HG03439 (cell line): ENCODE results near the gene KRT8.

ENCODE experiments used
- ATAC-seq: cut with Tn5 transposase; IDR thresholded peaks from one replicate; pipeline ENCODE4 v1.9.1; 2021; ENCODE audit warnings: mild to moderate bottlenecking, moderate library complexity; ENCODE audit not compliant: unreplicated experiment

KRT8 gene

DNA sequence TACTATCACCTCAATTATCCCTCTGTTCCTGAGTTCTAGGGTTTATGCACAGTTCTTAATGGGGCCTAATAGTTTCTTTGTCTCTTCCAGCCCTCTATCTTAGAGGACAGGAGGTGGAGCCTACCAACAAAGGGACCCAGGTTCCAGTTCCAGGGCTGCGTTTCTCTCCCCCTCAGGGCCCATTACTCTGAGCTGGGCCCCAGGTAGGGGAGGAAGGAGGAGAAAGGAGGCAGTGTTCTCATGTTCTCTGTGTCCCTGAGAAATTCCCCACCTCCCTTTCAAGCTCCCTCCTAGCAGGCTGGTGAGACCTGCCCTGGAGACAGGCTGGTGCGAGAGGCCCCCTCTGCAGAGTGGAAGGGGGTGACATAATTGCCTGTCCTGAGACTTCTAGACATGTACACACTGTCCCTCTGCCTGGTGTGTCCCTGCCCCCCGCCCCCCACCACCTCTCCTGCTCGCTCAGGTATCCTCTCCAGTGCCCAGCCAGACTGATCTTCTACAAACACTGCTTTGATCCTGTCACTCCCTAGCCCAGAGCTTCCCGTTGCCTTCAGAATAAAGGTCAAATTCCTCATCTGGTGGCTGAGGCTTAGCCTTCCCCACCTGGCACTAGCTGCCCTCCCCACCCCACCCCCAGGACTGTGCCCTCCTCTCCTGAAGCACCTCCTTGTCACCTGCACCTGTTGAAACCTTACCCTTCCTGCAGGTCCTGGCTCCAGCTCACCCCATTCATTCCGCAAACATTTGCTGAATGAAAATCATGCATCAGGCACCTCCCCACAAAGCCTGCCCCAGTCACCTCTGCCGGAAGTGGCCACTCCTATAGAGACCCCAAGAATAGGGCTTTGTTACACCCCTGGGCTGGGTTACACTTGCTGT lies 21.1 kb upstream of the KRT8 start:
- ATAC-seq = no peak

DNA sequence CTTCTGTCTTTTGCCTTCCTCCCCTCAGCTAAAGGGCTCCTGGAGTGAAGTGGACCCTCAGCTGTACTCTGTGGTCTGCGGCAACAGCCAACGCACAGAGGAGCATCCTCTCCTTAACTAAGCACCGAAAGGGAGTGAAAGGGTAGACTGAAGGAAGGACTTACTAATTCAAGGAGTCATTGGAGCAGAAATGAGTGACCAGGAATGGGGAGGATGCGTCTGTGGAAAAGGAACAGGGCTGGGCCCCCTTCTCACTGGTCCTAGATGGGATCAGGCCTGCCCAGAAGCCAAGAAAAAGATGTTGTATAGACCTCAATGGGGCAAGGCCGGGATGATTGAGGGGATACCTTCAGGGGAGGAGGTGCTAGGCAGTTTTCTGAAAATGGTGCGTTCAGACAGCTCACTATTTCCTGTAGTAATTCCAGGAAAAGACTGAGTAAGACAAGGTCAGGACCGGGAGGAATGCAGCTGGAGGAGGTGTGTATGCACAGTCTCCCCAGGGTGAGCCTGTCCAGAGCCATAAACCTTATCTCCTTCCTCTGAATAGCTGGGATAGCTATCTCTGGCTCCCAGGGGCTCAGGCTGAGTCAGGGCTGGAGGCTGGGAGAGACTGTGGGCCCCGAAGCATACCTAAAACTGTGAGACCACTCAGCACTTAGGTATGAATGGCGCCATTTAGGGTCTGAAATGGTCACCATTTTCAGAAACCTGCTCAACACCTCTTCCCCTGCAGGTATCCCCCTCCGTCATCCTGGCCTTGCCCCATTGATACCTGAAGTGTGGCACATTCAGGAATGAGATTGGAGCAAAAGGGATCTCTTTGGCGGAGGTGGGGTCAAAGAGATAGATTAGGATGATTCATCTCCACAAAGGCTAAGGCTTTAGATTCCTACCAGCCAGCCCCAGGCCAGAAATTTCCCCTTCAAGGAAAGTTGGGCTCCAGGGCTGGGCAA lies 20.2 kb upstream of the KRT8 start:
- no peak for ATAC-seq

DNA sequence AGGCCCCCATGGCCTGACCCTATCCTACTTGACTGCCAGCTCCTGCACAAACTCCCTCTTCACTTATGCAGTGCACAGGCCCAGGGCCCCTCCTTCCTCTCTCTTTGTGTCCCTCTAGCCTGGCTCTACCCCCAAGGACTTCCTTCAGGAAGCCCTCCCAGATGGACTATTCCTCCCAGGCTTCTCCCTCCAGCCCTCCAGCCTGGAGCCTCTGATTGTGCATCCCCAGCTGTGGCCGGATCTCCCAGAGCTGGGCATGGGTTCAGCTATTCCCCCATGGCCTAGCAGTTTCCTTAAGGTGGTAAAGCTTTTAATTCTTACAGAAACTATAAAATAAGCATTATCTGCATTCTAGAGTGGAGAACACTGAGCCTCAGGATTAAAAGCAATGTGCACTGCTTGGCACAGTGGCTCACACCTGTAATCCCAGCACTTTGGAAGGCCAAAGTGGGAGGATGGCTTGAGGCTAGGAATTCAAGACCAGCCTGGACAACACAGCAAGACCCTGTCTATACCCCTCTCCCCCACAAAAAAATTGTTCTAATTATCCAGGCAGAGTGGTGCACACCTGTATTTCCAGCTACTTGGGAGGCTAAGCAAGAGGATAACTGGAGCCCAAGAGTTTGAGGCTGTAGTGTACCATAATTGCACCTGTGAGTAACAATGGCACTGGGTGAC lies 16.8 kb upstream of the KRT8 start:
- ATAC-seq = no peak

DNA sequence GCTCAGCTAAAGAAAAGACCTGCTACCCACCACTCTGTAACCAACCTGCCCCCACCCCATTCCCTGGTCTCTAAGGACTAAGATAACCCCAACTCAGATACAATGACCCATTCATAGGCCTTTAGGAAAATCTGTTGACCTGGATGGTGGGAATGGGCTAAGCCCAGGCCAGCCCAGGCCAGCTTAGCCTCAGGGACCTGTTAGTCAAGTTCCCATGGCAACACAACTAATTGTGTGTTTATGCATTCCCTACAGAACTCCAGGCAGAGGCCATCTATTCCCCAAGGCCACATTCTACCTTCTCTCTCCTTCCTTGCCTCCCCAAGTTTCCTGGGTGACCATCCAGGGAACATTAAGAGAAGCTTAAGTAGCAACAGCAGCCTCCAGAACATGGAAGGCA lies 16.1 kb upstream of the KRT8 start:
- ATAC-seq = no peak

DNA sequence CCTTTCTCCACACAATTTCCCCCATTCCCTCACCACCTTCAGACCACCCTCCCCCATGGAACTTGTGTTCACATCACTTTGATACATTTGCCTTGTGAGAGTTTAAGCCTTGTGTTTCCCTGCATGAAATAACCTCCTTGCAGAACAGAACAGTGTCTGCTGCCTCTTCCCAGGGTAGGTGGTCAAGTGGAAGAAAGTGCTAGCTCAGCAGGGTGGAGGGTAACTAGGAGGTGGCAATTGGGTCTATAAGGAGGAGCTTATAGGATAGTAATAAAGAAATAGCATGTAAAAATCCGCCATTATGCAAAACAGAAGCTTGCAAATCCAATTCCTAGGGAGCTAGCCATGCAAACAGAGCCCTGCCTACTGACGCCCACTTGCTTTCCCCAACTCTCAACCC lies 13.9 kb upstream of the KRT8 start:
- ATAC-seq = no peak

DNA sequence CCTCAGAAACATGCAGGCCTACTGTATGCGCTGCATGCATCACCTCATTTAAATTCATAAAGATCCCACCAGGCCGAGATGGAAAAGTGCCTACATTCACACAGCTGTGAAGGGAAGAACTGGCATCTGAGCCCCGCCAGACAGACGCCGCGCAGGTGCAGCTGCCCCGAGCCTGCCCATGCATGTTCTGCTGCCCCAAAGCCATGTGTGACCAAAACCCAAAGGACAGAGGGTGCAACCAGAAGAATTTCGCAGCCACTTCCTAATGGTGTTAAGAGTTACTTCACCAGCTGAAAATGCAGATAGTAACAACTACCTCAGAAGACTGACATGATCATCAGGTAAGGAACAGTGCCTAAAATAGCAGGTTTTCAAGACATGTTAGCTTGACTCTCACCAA lies 13.5 kb upstream of the KRT8 start:
- ATAC-seq = no peak

DNA sequence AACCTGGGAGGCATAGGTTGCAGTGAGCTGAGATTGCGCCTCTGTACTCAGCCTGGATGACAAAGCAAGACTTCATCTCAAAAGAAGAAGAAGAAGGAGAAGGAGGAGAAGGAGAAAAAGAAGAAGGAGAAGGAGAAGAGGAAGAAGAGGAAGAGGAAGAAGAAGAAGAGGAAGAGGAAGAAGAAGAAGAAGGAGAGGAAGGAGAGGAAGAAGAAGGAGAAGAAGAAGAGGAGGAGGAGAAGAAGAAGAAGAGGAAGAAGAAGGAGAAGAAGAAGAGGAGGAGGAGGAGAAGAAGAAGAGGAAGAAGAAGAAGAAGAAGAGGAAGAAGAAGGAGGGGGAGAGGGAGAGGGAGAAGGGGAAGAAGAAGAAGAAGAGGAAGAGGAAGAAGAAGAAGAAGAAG lies 12.9 kb upstream of the KRT8 start:
- no peak for ATAC-seq

DNA sequence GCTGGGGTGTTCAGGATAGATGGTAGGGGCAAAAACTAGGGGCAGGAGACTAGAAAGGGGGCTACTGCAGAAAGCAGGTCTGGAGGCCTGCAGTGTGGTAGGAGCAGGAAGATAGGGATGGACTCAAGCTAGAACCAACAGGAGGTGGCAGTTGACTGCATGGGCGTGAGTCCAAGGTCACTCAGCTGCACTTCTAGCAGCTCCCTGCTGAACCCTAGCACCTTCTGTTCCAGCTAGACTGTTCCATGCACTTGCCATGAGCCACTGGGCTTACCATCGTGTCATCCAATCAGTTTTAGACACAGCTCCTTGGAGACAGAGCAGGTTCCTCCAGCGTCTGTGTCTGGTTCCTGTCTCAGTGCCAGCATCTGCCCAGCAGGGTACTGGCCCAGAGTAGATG lies 11.3 kb upstream of the KRT8 start:
- ATAC-seq = no peak

DNA sequence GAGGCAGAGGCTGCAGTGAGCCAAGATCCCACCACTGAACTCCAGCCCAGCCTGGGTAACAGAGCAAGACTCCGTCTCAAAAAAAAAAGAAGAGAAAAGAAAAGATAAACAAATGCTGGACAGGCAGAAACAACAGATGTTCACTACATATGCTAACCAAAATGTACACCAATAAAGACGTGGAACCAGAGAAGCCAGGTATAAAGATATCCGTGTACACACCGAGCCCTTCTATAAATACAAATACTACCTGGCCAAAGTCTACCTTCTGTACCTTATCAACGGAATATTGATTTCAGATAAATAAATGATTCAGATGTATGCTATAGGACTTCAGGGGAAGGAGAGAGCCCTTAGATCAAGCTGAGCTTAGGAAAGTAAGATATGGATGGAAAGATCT lies 10.8 kb upstream of the KRT8 start:
- ATAC-seq = no peak

DNA sequence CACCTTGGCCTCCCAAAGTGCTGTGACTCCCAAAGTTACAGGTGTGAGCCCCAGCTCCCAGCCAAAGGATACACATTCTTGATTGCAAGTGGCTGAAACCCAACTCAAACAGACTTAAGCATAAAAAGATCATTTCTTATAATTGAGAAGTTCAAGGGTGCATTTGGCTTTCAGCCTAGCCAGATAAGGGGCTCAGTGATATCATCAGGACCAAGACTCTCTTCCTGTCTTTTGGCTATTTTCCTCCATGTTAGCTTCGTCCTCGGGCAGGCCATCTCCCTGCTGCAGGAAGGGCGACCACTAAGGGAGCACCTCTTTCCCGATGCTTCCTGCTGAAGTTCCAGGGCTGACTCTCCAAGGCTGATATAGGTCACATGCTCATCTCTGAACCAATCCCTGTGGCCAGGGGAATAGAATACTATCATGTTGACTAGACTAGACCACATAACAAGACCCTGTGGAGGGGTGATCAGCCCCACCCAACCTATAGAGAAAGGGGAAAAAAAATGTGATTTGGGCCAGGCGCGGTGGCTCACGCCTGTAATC lies 9.8 kb upstream of the KRT8 start:
- ATAC-seq = no peak

DNA sequence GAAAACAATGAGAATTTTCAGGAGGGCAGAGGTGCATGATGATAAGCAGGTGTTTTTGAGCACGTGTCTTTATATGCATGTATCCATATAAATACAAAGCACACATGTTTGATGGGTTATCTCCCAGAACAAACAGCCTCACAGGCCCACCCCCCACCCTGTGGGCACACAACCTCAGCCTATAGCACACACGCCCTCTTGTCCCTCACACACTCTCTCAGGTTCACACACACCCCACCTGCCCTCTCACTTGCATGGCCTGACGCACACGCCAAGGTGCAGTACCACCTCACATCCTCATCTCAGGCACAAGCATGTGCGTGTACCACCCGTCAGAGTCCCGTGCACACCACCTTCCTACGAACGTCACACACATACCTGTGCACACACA lies 8.6 kb upstream of the KRT8 start:
- no peak for ATAC-seq

DNA sequence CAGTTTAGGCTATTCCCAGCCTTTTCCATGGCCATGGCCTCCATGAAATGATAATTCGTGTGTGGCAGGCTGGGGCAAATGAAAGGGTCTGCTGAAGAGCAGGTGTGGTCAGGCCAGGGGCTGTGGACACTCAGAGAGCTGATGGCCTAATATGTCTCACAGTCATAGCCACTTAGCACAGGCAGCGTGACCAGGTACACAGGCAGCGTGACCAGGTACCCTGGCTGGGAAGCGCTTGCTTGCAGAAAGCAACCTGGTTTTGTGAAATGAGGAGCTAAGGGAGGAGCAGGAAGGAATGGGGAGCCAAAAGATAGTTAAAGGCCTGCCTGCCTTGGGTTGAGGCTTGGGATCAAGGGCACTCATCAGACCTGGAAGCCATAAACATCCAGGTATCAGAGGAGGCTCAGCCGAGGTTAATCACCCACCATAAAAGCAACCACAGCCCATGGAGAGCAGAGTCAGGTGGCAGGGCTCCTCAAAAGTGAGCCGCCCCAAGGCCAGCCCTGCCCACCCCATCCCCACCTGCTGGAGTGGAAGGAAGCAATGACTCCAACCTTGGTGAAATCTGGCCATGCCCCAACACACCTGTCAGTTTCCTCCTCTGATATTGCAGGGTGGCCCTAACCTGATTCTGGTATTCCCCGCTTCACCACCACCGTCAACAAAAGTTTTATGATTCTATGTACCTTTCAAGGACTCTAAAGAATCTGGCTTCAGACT lies 8.0 kb upstream of the KRT8 start:
- no peak for ATAC-seq

DNA sequence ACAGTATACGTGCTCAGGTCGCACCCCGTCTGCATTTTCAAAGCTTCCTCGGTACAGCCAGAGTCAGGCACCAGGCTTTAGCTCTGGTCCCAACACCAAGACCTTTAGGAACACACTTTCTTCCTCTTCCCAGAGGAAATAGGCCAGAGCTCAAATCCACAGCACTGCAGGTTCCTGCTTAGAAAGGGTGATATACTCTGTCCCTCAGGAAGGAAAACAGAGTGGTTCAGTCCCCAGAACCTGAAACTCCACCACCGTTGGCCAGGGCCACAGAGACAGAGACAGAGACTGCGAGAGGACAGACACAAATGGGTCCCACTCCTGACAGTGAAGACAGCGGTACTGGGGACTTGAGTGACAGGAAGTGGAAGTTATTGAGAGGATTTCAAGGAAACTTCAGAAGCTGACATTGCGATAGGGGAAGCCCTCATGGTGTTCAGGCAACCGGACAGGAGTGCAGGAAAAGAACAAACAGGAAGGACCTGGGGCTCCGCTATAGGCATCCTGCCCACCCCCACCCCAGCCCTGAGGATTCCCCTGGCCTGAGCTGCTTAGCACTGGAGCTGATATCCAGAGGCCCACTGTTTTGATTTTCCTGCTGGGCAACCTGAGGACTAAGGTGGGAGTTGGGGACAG lies 5.5 kb upstream of the KRT8 start:
- ATAC-seq = no peak

DNA sequence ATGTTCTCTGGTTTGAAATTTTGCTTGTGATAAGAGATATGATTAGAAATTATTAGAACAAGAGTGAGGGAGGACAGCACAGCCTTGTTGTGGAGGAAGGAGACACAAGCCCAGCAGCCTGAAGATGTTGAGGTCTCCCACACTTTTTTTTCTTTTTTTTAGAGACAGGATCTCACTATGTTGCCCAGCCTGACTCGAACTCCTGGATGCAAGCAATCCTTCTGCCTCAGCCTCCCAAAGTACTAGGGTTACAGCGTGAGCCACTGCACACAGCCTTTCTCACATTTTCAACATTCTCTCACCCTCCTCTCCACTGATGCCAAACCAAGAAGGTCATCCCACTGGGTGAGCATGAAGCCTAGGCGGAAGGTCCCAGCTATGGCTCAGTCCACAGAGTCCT lies 4.9 kb upstream of the KRT8 start:
- no peak for ATAC-seq

DNA sequence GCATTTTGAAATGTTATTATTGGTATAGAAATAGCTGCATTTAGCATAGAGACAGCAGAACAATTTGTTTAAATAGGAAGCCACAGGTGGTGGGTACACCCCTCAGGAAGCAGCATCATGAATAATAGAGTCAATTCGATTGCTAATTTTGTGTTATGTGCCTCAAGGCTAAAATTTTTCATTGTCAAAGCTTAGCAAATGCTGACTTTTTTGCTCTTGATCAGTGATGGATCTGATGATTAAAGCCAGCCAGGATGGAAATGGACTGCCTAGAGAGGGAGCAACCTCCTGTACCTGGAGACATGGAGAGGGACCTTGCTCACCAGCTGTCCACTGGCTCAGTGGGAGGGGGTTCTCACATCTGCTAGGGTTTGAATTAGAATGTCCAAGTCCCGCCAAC lies 4.5 kb upstream of the KRT8 start:
- no peak for ATAC-seq

DNA sequence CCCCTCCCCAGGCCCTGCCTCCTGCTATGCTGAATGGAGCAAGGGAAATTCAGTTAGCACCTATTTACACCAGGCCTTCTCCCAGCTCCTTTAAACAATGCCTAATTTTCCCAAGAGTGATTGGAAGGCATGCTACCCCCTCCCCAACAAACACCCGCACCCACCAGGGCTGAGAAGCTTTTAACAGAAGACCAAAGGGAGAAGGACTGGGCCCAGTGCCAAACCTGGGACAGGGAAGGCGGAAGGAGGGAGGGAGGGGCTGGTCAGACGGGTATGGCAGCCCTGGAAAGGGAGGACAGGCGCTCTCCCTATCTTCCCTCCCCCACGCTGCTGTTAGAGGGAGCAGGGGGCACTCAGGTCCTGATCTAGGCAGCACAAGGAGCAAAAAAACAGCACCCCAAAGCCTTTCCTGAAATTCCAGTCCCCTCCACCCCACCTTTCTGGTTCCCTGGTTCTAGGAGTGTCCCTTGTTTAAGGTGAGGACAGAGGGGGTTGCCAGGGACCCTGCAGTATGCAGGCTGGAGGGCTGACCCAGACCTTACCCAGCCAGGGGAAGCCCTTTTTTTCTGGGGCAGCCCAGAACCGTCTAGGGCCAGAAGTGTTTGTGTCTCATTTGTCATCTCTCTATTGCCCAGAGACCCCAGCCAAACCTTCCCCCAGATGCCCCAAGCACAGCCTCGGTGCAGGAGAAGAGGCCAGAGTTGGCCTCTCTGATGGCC lies 2.4 kb upstream of the KRT8 start:
- no peak for ATAC-seq

DNA sequence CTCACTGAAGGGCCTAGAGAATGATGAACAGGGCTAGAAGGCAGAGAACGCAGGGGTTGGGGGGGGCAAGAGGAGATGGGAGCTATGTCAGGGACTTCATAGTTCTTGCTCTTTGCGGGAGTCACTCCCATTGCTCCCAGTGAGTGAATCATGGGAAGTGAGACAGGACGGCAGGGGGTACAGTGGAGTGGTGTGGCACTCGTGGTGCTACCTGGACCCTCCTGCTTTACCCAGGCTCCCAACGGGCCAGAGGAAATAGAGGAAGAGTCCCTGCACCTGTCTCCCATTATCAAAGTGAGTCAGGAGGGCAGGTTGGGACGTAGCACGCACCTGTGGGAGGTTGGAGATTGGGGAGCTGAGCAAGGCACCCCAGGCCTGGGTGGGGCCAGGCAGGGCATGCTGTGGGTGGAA lies 1.3 kb upstream of the KRT8 start:
- no peak for ATAC-seq

DNA sequence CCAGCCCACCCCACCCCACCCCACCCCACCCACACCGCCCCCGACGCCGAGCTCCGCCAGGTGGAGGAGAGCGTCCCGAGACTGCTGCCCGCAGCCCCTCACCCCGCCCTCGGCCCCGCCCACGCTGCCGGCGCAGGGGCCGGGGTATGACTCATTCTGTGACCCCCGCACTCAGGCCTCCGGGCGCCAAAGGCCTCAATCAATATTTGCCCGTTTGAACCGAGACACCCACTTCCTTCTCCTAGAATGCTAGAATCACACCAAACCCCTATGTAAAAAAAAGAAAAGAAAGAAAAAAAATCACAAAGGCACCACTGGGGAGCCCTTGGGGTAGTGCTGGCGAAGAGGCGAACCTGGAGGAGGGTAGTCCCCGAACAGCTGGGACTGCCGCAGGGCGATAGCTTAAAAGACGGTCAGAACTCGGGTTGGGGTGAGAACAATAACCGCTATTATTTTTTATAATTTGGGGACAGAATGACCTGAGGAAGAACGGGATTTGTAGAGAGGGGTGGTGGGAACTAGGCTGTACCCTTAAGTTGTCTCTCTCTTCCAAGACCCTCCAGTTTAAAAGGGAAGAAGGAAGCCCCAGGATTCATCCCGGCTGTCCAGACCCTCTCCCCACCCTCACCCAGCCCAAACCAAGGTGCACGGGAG lies 894 bp downstream of the KRT8 start:
- ATAC-seq = no peak

DNA sequence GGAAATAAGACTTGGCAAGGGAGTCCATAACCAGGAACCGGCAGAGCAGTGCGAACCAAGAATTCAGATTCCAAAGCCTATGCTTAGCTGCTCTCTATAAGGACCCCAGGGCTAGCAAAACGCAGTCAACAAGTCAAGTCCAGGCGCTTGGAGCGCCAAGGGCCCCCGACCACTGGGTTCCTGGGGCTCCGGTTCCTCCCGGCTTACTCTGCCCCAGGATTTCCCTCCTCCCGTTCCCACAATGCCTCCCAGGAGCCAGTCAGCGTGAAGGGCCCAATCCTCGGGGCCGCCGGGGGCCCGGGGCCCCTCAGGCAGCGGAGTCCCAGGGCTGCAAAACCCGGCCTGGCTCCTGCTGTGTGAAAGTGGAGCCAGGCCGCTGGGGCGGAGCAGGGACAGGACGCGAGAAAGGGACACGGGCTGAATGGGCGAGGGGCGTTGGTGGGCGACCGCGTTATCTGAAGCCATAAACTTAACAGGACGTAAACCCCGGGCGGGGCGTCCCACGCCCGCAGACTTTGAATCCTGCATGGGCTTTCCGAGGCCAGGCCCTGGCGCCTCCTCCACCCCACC lies 1.5 kb downstream of the KRT8 start:
- no peak for ATAC-seq
